COLO668 (cell line): ENCODE results near the gene DLEC1.
"Not testable (repeated sequence)": the region's sequence is repeated elsewhere in the genome, so short reads cannot be mapped to it uniquely, and the experiment has no call there.

ENCODE experiments used
- DNase-seq: peaks from one replicate; lab custom pipeline; 2025; ENCODE audit not compliant: unreplicated experiment; lab: John Stamatoyannopoulos, UW

Gene DLEC1

DNA sequence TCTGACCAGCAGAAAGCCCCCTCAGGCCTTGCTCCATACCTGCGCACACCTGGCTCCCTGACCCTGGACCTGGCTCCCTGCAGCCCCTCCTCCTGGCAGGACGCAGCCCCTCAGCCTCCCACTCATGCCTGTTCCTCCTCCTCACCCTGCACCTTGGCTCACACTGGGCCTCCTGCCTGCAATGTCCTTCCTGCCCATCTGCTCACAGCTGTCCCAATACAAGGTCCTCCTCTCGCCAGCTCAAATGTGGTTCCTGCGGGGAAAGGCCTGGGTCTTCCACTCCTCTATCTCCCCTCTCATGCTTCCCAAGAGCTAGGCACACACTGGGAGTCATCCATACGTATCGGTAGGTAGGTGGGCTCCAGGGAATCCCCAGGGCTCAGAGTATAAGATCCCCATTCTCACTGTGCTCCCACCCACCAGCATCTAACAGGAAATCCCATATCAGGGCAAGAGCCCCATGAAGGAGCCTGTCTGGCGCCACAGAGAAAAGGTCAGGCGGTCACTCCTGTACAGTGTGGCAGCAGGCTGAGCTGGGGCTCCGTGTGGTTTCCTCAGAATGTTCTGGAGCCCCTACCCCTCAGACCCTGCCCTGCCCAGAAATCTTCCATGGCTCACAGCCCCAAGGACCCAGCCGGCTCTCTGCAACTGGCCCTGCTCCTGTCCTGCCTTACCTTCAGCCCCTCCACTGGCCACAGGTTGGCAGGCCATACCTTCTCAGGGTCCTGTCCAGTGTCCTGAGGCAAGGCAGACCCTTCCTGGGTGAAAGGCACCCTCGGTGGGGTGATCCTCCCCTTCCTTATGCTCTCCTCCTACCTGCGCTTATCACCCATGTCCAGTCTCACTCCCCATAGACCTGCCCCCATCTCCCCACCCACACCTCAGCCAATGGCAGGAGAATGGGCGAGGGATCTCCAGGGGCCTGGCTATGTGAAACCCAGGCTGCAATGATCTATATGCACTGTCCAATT, 20.4 kb upstream of the DLEC1 start:
- no peak for DNase-seq

DNA sequence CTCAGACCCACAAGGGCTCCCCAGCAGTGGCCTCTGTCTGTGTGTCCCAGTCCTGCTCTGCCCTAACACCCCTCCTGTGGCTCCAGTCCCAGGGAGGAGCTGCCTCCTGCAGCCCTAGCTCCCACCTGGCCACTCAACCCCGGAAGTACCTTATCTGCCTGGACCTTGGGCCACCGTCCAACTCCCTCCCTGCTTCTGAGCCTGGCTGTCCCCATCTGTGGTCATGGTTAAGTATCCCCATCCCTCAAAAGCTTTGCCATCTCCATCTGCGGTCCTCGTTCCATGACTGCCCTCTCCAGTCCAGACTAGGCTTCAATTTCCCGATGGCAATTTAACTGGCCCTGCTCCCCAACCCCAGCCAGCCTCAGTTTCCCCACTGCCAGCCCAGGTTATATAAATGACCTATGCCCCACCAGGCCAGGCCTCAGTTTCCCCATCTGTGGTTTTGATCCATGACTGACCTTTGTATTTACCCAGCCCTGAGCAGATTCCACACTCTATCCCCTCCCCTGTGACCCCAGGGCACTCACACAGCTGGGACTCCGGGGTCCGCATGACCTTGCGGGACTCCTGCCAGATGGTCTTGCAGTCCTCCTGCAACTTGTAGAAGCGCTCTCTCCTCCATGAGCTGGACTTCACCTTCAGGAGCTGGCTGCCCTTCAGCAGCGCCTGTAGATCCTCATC, 19.2 kb upstream of the DLEC1 start:
- no peak for DNase-seq

DNA sequence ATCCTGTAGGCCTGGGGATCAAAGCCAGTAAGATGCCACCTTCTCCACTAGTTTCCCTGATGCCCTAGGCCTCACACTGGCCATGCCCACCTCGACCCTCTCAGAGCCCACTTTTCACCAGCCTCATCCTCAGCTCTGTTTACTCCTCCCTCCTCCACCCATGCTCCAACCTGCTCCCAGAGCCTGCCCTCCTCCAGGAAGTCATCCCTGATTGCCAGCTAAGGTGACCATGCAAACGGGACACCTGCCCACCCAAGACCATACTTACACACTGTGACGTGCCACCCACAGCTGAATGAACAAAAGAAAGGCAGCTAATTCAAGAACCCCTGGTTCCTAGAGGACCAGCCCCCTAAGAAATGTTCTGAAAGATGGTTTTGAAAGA, 18.7 kb upstream of the DLEC1 start:
- no peak for DNase-seq

DNA sequence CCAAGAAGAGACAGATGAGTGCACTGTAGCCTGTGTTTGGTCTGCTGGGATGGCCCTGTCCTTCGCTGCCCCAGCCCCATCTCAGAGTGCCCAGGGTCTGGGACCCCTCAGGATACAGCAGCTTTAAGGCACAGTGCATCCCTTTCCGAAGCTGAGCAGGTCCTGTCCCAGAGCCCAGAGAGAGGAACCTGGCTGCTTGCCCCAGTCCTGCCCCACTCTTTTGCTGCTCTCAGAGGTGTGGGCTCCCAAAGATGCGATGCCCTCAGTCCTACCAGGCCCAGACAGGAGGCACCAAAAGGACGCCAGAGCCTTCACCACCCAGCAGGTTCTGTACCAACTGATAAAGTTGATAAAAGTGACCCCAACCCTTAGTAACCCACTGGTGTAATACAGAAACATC, 17.8 kb upstream of the DLEC1 start:
- DNase-seq, result no peak

DNA sequence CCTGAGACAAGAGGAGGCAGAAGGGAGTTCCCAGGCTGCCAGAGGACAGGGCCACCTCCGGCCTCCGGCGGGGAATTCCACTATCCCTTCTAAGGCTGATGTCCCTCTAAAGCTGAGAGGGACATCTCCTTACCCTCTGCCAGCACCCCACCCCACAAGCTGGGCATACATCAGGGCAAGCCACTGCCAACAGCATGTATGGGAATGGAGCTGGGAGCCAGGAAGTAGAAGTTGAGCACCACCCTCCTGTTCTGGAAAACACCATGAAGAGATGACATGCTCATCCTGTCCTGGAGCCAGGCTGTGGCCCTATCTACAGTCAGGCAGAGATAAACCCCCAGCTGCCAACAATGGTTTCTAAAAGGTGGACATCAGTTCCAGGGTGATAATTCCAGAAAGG, 16.7 kb upstream of the DLEC1 start:
- no peak for DNase-seq

DNA sequence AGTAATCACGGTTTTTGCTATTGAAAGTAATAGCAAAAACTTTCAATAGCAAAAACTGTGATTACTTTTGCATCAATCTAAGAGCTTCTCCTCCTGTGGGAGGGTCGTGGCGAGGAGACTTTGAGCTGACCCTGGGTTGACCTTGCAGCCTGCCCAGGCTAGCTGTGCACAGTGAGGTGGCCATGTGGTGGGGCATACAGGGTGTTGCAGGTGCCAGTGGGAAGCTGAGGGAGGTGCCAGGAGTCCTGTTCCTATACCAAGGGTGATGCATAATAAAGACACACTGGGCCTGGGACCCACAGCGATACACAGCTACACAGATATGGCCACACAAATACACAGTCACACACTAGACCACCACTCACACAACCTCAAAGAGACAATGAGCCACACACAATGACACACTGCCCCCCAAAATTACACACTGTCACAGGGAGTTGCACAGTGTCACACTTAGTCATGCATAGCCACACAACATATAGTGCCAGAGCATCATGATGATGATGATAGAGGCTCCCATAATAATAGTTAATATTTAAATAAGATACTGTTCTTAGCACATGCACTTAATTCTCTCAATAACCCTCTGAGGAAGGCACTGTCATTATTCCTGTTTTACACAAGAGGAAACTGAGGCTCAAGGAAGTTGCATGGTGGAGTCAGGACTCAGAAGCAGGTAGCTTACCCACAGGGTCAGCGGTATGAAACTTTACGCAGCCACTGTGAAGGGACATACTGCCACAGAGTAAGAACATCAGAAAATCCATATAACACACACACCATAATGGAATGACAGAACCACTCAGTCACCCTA, 15.9 kb upstream of the DLEC1 start:
- DNase-seq, result no peak

DNA sequence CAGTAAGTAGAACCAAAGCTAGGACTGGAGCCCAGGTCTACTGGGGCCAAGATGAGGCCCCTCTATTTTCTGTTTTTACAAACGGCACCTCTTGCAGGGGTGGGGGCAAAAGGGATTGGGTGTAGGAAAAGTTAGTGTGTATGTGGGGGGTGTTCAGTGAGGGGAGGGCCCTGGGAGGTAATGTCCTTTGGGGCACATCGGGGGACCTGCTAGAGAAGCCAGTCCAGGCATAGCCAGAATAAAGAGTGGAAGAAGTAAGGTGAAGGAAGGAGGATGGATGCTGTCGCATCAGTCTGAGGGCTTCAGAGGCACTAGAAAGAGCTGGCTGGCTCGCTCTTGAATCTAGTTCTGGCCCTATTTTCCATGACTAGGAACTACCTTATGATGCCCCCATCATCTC, 12.2 kb upstream of the DLEC1 start:
- DNase-seq, result no peak

DNA sequence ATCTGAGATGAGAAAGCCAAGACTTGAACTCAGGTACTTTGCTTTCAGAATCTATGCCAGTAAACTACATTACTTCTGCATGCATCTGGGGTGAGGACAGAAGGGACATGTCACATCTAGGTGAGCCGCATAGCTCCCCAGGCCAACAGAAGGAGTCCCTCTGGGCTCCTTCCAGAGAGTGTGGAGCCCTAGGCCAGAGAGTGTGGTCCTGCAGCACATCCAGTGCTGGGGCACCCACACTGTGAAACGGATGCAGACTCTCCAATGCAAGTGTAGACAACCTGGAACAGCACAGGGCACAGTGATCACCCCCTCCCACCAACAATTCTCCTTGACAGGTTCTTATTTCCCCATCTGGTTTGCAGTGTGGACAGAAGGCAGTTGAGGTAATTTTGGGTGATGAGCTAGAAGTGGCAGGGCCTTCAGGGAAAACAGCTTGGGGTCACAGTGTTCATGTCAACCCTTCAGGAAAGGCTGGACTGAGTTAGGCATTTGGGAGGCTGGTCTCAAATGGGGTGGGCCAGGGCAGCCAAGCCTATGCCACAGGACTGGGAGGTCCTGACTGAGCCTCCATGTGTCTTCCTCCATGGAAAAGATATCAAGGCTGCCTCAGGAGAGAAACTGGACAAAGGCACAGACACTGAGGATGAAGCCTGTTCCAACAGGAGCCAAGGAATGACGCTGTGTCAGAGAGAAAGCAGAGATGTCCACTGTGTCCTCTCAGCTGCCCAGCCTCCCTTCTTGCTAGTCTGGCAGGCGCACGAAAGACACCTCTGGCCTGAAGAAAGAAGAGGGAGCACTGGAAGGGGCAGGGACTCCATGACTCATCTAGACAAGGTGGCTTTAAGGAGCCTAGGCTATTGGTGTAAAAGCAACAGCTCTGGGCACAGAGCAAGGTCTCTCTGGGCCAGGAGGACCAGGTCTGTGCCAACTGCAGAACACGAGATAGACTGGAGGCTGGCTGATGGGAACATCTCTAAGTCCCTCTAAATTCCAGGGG, 11.2 kb upstream of the DLEC1 start:
- DNase-seq, result no peak

DNA sequence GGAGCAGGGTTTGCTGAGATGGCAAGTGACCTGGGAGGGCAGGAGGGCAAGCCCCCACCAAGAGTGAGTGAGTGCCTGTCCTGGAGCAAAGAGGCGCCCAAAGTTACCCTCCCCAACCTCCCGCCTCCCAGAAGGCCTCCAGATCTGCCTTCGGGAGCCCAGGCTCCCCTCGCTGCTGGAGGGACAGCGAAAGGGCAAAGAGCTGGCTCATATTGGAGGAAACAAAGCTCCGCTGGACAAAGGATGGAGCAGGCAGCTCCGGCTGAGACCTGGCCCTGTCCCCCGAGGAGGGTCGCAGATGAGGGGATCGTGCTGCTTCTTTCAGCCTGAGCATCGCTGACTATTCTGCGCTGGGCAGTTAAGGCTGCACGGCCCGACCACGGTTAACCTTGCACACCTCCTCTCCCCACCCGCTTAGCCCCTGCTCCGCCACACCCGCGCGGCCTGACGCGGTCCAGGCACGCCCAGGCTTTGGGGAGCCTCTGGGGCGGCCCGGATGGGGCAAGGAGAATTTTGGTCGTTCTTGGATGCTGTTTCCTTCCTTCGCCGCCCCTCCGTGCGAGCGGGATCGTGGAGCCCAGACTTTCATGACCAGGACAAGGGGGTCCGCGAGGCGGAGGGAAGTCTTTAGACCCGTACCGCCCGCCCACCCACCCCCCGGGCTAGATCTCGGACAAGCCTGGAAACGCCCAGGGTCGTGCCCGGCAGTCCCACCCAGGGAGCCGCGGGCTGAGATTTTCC, 10.2 kb upstream of the DLEC1 start:
- no peak for DNase-seq

DNA sequence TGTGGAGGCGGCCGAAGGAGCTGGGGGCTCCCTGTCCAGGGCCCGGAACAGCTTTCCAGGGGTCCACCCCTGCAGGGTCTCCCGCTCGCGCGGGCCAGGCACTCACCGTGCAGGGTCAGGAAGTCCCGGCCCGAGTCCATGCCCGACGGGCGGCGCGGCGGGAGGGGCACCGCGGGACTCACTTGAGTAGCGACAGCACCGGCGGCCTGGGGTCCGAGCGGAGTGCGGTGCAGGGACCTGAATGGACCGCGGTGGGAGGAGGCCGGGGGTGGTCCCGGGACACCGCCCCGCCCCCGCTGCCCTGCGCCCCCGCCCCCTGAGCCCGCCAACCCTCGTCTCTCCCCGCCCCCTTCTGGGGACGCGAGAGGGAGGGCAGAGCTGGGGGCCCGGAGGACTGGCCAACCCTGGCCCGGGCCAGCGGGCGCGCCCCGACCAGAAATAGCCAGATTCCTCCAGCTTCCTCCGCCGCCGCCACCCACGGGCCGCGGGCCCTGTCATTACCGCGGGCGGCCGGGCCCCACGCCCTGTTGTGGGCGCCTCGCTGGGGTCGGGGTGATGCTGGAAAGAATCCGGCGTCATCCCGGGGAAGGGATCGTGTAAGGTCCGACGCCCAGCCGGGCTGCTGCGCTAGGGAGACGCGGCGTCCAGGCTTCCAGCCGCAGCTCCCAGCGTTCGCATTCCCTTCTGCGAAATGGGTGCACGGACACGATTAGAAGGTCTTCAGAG, 9.4 kb upstream of the DLEC1 start, which contains the start of gene PLCD1:
TSS of gene PLCD1 (minus strand) at position 243 of the 726 bp plus-strand sequence. CDS start at position 140, 103 bp downstream.
- DNase-seq, result no peak

DNA sequence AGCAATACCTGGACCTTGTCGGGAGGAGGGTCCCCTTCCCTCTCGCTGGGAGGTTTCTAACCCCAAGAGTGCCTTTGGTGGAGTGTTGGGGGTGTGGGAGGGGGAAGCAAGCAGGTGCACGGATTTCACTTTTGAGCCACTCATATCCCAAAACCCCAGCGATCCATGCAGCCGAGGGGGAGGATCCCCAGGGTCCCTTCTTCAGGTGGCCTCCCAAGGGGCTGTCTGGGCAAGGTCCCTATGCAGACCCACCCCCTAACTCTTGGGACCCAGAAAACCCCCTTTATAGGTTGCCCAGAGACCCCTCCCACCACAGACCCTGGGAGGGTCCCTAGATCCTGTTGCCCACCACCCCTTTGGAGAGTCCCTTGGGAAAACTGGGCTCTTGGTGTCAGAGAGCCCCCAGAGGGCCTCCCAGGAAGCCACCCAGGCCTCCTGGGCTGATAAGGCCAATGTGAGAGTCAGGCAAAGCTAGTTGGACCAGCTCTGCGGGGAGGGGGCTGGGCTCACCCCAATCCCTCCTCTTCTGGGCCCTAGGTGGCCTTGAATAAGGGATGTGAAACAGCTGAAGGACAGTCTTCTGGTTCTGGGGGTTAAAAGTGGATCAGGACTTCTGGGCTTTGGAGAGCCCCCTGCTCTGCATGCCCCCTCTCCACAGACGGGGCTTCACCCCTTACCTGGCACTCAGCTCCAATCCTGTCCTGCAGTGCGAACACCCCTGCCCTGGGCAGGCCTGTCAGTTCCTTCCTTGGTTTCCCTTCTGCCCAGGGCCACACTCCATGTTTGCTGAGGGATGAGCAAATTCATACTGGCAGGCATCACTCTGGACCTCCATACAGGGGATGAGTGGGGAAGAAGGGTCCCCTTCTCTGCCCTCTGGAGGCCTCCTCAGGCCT, 8.6 kb upstream of the DLEC1 start:
- DNase-seq, result no peak

DNA sequence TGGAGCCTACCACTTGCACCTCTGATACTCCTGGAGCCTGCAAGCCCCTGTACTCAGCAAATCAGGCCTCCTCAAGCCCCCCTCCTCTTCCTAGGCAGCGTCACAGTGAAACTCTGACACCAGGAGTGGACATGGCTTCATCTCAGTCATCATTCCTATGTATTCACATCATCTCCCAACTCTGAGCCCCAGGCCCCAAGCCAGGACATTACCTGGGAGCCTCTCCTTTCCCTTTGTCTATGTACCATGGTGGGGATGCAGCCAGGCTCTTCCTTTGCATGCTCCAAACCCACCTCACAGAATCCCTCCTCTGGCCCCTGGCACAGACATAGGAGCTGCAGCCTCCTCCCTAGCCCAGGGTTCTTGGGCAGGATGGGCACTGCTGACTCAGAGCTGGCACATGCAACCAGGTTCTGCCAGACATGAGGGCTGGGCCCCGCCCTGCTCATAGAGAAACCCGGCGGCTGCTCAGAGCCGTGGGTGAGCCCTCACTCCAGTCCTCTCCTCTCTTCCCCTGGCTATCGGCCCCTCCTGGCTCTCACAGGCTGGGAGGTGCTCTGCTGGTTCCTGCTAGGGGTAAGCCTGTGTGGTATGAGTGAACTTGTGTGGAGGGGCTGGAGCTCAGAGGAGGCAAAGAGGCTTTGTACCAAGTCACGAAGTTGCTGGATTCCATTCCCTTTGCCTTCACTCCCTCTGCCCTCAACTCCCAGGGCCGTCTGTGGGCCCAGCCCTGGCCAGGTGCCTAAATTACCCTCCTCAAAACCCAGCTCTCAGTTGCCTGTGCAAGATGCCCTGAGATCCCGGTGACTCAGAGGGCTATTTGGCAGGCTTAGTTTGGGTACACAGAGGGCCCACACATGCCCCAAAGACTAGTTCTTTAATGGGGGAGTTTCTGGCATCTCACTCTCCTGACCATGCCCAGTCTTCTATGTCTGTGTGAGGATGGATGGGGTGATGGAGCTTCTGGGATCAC, 7.7 kb upstream of the DLEC1 start:
- no peak for DNase-seq

DNA sequence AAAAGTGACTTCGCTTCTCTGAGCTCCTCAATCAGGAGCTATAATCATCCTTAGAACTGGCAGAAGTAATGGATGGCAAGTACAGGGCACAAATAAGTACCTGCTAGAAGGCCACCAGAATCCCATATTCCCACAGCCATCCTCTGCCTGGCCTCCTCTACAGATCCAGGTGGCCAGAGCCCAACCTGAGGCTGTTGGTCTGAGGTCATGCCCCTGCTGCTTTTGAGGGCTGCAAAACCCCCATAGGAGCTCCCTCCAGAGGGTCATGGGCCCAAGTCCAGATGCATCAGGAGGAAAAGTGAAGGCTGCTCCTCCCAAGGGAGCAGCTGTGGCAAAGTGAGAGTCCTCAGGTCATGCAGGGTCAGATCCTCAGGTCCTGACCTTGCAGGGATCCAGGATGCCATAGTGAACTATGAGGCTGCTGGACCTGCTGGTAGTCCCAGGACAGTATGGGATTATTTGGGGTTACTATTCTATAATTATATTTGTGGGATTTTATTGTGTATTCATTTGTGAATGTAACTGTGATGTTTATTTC, 6.6 kb upstream of the DLEC1 start:
- DNase-seq, result no peak

DNA sequence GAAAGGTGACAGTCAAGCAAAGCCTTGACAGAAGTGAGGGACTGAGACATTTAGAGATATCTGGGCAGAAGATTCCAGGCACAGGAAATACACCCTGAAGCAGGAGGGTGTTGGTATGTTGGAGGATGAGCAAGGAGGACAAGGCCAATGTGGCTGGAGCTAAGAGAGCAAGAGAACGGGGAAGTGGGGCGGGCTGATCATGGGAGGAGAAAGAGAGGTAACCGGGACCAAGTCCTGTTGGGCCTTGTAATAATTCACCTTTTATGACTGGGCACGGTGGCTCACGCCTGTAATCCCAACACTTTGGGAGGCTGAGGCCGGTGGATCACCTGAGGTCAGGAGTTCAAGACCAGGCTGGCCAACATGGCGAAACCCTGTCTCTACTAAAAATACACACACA, 5.4 kb upstream of the DLEC1 start:
- not testable (repeated sequence) for DNase-seq

DNA sequence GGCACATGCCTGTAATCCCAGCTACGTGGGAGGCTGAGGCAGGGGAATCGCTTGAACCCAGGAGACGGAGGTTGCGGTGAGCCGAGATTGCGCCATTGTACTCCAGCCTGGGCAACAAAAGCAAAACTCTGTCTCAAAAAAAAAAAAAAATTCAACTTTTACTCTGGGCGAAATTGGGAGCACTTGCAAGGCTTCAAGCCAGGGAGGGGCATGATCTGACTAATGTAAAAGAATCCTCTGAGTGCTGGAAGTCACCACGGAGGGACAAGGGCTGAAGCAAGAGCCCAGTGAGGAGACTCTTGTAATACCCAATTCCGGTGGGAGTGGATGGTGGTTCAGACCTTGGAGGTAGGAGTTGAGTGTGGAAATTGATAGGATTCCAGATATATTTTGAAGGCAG, 4.7 kb upstream of the DLEC1 start:
- not testable (repeated sequence) for DNase-seq

DNA sequence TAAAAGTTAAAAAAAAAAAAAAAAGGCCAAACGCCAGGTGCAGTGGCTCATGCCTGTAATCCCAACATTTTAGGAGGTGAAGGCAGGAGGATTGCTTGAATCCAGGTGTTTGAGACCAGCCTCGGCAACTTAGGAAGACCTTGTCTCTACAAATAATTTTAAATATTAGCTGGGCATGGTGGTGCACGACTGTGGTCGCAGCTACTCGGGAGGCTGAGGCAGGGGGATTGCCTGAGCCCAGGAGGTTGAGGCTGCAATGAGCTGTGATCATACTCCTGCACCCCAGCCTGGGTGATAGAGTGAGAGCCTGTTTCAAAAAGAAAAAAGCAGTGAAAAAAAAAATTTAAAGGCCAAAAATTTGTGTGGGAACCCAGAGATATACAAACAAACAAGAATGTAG, 2.7 kb upstream of the DLEC1 start:
- DNase-seq, result no peak
